Astrocyte of the spinal cord (primary cell): ENCODE results near the gene AQP11.

Experiments used
- DNase-seq: peaks from one replicate; pipeline ENCODE4 v3.0.0; 2011; ENCODE audit warnings: low read depth, low spot score
- H3K4me3 ChIP-seq: 2 replicates; pipeline ENCODE4 v1.5.1; 2011; ENCODE audit warnings: low read depth, mild to moderate bottlenecking, low read length, moderate library complexity
- CTCF ChIP-seq: IDR thresholded peaks from 2 replicates; pipeline ENCODE4 v1.5.1; 2012; ENCODE audit warnings: low read depth, mild to moderate bottlenecking, low read length, inconsistent platforms
- in situ Hi-C: cut with HindIII; loops from 2 replicates; pipeline ENCODE4 v1.10.0; 2017; ENCODE audit warnings: low sequenced_read_pairs

Gene AQP11

GRCh38 chr11:77592727-77593126 is 3.0 kb downstream of the AQP11 start:
- no peak for DNase-seq
- no peak overlapping the region for H3K4me3 ChIP-seq
- TF ChIP-seq CTCF: no peak
- in situ Hi-C loops: no loop called here

- TF ChIP-seq CTCF: no peak
- H3K4me3 ChIP-seq: no peak overlapping the region
- no peak for DNase-seq
- in situ Hi-C loops: no loop called here
Observed at GRCh38 chr11:77593883-77594282, 4.1 kb downstream of the AQP11 start.

- no peak overlapping the region for H3K4me3 ChIP-seq
- TF ChIP-seq CTCF: no peak
- DNase-seq: peak; percentile 39
- in situ Hi-C loops: no loop called here
Observed at GRCh38 chr11:77596626-77597025, 6.9 kb downstream of the AQP11 start.

GRCh38 chr11:77598195-77598594 is 8.4 kb downstream of the AQP11 start:
- H3K4me3 ChIP-seq: no peak overlapping the region
- in situ Hi-C loops: no loop called here
- no peak for DNase-seq
- no peak for TF ChIP-seq CTCF

- DNase-seq: peak; percentile 84
- in situ Hi-C loops: no loop called here
- no peak for TF ChIP-seq CTCF
- no peak overlapping the region for H3K4me3 ChIP-seq
Observed at GRCh38 chr11:77602381-77603088, 12.8 kb downstream of the AQP11 start.

GRCh38 chr11:77604281-77604680 is 14.5 kb downstream of the AQP11 start:
- DNase-seq: no peak
- H3K4me3 ChIP-seq: no peak overlapping the region
- TF ChIP-seq CTCF: no peak
- in situ Hi-C loops: no loop called here

- H3K4me3 ChIP-seq: no peak overlapping the region
- in situ Hi-C loops: no loop called here
- no peak for DNase-seq
- TF ChIP-seq CTCF: no peak
Observed at GRCh38 chr11:77609234-77609633, 19.5 kb downstream of the AQP11 start.
